HL-60 (cell line): ENCODE data around the gene ATP10B.

Source experiments
- DNase-seq, 2 experiments: peaks; one replicate each; pipeline ENCODE4 v3.0.0-alpha.2; 2010 to 2020; ENCODE audit warnings: low read depth in 1 of 2, low spot score in 1 of 2
- H3K27ac ChIP-seq: fragments of 250-450 bp; sonication (Bioruptor Pico); replicated peaks from 2 replicates; pipeline ENCODE4 v1.5.1; 2020; ENCODE audit warnings: mild to moderate bottlenecking, moderate library complexity
- H3K27me3 ChIP-seq: fragments of 250-450 bp; sonication (Bioruptor Pico); 2 replicates; pipeline ENCODE4 v1.5.1; 2021; ENCODE audit warnings: mild to moderate bottlenecking, moderate library complexity; ENCODE audit not compliant: insufficient read depth, poor library complexity, severe bottlenecking
- H3K4me3 ChIP-seq: replicated peaks from 2 replicates; pipeline ENCODE4 v1.5.1; 2011; ENCODE audit warnings: mild to moderate bottlenecking, control low read depth, low read length; ENCODE audit not compliant: insufficient read depth
- CTCF ChIP-seq: IDR thresholded peaks from one replicate; pipeline ENCODE4 v1.5.1; 2011; ENCODE audit warnings: low read length, control low read depth, inconsistent platforms; ENCODE audit not compliant: insufficient read depth
- GABPA ChIP-seq: IDR thresholded peaks from 2 replicates; pipeline ENCODE4 v1.6.1; 2012; ENCODE audit warnings: low read depth
- POLR2AphosphoS5 ChIP-seq: IDR thresholded peaks from 2 replicates; pipeline ENCODE4 v1.6.1; 2012; ENCODE audit warnings: low read depth
- REST ChIP-seq: IDR thresholded peaks from 2 replicates; pipeline ENCODE4 v1.6.1; 2012; ENCODE audit warnings: low read depth; ENCODE audit not compliant: insufficient replicate concordance
- SPI1 ChIP-seq: IDR thresholded peaks from 2 replicates; pipeline ENCODE4 v1.6.1; 2012; ENCODE audit warnings: low read depth, mild to moderate bottlenecking, borderline replicate concordance

Gene ATP10B

DNA sequence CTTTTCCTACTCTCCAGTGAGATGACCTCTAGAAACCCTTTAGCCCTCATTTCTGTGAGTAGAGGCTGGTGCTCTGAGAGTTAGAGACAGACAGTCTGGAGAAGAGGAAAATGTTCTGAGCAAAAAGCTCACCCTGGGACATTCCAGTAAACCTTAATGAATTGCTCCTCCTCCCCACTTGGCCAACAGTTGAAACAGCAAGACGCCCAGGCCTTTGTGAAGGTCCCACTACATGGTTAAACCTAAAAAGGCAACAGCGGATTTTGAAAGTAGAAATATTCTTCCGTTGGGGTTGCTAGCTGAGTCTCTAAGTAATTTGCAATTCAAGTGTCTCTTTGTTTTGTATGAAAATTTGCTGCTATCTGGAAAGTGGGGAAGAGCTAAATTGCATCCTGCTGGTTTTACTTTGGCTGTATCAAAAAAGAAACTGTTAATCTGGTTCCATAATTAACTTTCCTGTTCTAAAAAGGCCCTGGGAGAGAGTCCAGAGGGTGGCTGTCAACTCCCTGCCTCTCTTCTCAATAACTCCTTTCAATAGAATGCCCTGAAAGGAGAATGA, 63.8 kb downstream of the ATP10B start:
- H3K4me3 ChIP-seq: no peak overlapping the region

GRCh38 chr5:160787240-160787639, 64.8 kb downstream of the ATP10B start:
- Histone ChIP-seq H3K27ac (no peak overlapping the region), H3K4me3 (no peak overlapping the region), H3K27me3 (no peaks in the 10 kb centered on the region)
- peak in 1 of 2 experiments; percentile 21 for DNase-seq
- no peak for TF ChIP-seq SPI1
- no peak for TF ChIP-seq CTCF
- TF ChIP-seq GABPA: no peak
- no peak for TF ChIP-seq POLR2AphosphoS5
- no peak for TF ChIP-seq REST

More for the DNA sequence above, 63.8 kb downstream of the ATP10B start:
- Histone ChIP-seq H3K27me3 (no peaks in the 10 kb centered on the region), H3K27ac (no peak overlapping the region)
- DNase-seq: no peak
- TF ChIP-seq REST (no peak), SPI1 (no peak), CTCF (no peak), GABPA (no peak), POLR2AphosphoS5 (no peak)

DNA sequence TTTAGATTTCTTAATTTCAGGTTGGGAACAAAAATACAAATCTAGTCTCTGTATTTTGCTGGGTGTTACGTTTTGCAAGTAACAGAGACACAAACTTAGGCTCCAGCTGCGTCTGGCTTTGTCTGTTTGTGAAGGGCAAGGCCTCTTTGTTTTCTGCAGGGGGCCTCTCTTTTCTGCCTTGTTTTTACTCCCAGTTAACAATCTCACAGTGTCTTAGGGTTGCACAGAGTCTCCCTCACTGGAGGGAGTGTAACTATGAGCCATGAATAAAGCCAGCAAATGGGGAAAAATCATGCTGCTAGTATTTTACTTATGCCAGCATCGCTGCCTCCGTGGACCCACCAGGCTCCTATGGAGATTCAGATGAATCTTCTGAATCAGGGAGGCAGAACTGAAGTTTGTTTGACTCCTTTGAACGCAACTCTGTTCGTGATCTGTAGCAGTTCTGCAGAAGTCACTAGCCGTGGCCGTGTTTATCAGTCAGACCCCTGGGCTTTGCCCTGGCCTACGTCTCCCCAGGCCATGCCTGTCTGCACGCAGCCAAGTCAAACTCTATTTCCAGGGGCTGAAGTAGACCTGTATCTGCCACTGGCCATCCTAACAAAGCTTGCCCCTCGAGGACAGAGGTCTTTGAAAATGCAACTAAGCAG, 77.2 kb downstream of the ATP10B start:
- H3K27me3 ChIP-seq: no peaks in the 10 kb centered on the region
- no peak overlapping the region for H3K4me3 ChIP-seq
- TF ChIP-seq POLR2AphosphoS5 (no peak), SPI1 (no peak), REST (no peak), GABPA (no peak), CTCF (no peak)
- DNase-seq: no peak
- no peak overlapping the region for H3K27ac ChIP-seq
